Glomerular endothelial cell (primary cell): ENCODE results near the gene ANGPT4. TPM values are rescaled to one million over a fixed set of nuclear protein-coding genes. Genes with fewer than 3 reads are reported as not detected.
"Not testable (repeated sequence)": the region's sequence is repeated elsewhere in the genome, so short reads cannot be mapped to it uniquely, and the experiment has no call there.

ENCODE experiments used
- DNase-seq: peaks from one replicate; pipeline ENCODE4 v3.0.0-alpha.2; 2011; ENCODE audit warnings: low read depth, low spot score; ENCODE audit errors: extremely low read depth
- total RNA-seq: library from RNA; depleted of rRNA; stranded (reverse); fragments of >200 nt; gene quantifications from 2 replicates; pipeline ENCODE4 v1.2.3, GENCODE V29; 2015

Gene ANGPT4
- total RNA-seq, 1 donor from 2014 or later, result not detected

DNA sequence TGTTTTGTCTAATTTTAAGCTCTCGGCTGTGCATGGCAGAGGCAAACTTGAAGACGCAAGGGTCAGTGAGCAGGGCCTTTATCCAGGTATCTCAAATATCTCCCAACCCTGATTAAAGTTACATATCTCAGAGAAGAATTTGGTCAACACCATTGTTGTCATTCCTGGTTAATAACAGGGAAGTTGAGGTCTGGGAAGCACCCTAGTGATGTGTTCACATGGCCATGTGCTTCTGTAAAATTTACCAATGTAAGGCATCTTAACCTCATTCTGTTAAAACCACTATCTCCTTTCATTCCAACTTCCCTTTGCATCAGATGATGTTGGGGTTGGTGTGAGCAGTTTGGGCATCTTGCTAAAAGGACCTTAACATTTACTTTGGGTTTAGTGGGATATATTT is 86.6 kb downstream of the ANGPT4 start:
- no peak for DNase-seq

GRCh38 chr20:828987-829386 is 87.1 kb downstream of the ANGPT4 start:
- DNase-seq, result no peak

DNA sequence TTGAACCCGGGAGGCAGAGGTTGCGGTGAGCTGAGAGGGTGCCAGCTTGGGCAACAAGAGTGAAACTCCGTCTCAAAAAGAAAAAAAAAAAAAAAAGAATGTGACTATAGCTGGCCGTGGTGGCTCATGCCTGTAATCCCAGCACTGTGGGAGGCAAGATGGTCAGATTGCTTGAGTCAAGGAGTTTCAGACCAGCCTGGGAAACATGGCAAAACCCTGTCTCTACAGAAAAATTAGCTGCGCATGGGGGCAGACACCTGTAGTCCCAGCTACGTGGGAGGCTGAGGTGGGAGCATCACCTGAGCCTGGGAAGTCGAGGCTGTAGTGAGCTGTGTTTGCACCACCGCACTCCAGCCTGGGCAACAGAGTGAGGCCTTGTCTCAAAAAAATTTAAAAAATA is 88.2 kb downstream of the ANGPT4 start:
- DNase-seq, result not testable (repeated sequence)

DNA sequence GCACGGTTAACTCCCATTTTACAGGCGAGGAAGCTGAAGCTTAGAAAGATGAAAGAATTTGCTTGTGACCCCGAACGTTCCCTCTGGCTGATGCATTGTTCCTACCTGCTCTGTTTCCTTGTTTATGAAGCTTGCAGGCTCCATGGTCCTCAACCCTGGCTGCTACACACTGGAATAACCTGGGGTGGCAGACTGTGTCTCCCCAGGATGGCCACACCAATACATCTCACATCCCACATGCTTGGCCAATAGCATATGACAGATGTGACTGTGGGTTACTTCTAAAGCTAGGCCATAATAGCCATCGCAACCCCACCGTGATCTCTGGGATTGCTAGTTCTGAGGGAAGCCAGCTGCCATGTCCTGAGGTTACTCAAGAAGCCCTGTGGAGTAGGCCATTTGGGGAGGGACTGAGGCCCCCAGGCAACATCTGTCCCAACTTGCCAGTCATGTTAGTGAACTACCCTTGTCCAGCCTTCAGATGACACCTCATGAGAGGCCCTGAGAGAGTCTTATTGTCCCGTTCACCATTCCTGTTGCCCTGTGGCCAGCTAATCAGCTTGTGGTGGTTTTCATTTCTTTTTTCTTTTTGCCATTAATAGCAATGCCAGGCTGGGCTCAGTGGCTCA is 89.3 kb downstream of the ANGPT4 start:
- no peak for DNase-seq

GRCh38 chr20:825710-826421 is 90.3 kb downstream of the ANGPT4 start:
- DNase-seq, result no peak

DNA sequence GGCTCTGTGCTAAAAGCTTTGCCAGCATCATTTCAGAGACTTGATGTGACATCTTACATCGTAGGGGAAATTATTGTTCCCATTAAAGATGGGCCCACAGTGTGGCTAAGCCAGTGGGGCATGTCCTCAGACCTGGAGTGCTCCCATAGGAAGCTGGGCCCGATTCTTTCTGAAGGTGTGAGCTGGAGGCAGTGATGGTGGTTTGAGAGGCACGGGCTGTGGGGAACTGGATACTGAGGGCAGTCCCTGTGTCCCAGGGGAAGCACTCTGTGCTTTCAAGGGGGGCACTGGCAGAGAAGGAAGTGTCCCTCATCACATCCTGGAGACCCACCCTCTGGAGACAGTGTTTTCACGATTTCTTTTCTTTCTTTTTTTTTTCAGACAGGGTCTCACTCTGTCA is 91.2 kb downstream of the ANGPT4 start:
- DNase-seq, result no peak

- no peak for DNase-seq
These were observed 91.6 kb downstream of the ANGPT4 start for GRCh38 chr20:824490-824889.

DNA sequence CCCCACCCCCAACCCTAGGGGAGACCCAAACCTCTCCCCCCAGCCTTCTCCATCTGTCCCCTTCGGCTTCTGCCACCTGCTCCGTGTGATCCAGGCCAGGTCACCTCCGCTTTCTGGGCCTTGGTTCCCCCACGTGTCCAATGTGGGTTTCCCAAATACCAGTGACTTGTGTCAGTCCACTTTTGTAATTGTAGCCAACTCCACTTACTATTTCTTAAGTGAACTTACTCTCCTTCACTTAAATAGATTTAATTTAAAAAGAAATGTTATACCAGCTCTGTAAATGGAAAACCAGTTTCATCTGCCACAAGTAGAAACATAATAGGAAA is 92.6 kb downstream of the ANGPT4 start:
- no peak for DNase-seq

- DNase-seq, result no peak
These were observed 93.2 kb downstream of the ANGPT4 start for GRCh38 chr20:822651-823573.

DNA sequence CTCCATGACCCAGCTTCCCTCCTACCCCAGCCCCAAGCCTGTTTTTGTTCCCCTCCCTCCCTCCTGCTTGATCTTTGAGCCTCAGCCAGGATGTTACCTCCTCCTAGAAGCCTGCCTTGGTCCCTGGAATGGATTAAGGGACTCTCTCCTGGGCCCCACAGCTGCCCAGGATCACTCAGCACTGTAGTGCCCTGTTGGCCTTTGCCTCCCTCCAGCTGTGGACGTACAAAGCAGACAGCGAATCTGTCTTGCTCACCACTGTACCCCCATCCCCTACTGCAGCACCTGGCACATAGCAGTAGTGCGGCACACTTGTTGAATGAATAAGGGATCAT is 94.4 kb downstream of the ANGPT4 start:
- DNase-seq, result no peak

DNA sequence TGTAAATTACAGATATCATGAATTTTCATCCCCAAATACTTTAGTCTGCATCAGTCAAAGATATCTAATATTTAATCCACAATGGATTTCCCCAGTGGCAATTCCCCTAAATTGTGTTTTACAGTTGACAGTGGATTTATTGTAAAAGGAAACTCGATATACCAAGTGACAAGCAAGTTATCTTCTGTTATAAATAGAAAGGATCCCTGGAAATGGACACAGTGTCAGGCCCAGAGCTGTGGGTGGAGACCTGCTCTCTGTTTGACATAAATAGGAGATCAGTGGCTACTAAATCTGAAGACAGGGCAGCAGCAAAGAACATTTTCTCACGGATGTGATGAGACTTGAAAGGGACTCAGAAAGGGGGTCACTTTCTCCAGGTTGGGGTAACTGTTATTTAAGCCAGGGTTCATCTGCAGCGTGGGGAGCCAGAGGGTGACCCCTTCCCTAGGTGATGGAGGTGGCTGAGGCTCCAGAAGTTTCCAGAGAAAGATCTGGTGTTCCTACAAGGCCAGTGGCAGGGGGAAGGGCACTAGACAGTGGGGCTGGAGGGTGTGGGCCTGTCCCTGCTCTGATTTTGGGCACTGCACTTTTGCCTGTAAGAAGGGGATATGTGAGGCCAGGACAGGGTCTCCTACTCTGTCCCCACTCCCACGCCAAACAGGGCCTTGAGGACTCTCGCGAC is 94.9 kb downstream of the ANGPT4 start:
- no peak for DNase-seq

DNA sequence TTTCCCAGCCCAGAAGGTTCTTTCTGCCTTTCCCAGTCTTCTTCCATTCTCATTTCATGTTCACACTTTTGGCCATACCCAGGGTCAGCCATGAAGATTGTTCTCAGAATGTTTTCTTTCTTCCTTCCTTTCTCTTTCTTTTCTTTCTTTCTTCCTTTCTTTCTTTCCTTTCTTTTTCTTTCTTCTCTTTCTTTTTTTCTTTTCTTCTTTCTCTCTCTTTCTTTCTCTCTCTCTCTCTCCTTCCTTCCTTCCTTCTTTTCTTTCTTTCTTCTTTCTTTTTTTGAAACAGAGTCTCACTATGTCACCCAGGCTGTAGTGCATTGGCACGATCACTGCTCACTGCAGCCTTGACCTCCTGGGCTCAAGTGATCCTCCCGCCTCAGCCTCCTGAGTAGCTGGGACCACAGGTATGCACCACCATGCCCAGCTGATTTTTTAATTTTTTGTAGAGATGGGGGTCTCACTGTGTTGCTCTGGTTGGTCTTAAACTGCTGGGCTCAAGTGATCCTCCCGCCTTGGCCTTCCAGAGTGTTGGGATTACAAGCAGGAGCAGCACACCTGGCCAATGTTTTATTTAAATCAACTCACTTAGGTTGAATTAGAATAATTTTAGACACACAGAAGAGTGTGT is 95.7 kb downstream of the ANGPT4 start:
- DNase-seq, result no peak

Other genes with a start within 250 kb of the ANGPT4 start
- not detected in 2 replicates for gene SCRT2, start 240.5 kb downstream of the ANGPT4 start, total RNA-seq
- gene SLC52A3, start 147.8 kb downstream of the ANGPT4 start, total RNA-seq, result not detected in 2 replicates
- 1.5 and 6.1 TPM in 2 replicates for gene FAM110A, start 82.6 kb downstream of the ANGPT4 start, total RNA-seq
- not detected in 2 replicates for gene RSPO4, start 86.0 kb upstream of the ANGPT4 start, total RNA-seq
- 93.7 and 110 TPM in 2 replicates for gene PSMF1, start 202.3 kb upstream of the ANGPT4 start, total RNA-seq